A549 (cell line): Measurements from ENCODE around the gene ANK3. TPM values are rescaled to one million over a fixed set of nuclear protein-coding genes. Genes with fewer than 3 reads are reported as not detected.

Experiments used
- ATAC-seq, 2 experiments: fragments of 200-7000 bp in 1 of 2; fragments of >200 bp in 1 of 2; cut with Nextera tagmentation in 1 of 2; cut with Tn5 transposase in 1 of 2; 3 replicates each; pipeline versions ENCODE4 v1.8.0 to v1.9.1; 2018 to 2020; ENCODE audit warnings: mild to moderate bottlenecking in 1 of 2, moderate library complexity in 1 of 2
- CTCF ChIA-PET: fragments of 300-600 bp; sonication (Branson Sonifier 250); formaldehyde crosslinking; extraction: SDS; loops from one replicate; lab custom pipeline; 2021; ENCODE audit warnings: antibody characterized with exemption, inconsistent platforms; lab: Yijun Ruan, JAX
- POLR2A ChIA-PET: fragments of 350-600 bp; formaldehyde crosslinking; extraction: SDS; loops from one replicate; lab custom pipeline; 2021; ENCODE audit warnings: antibody characterized with exemption, inconsistent platforms; lab: Yijun Ruan, JAX
- DNase-seq, 2 experiments: peaks; one replicate each; pipeline versions ENCODE4 v3.0.0 to v3.0.0-alpha.2; 2011 to 2016; ENCODE audit warnings: low read depth in 1 of 2, low spot score in 1 of 2
- FAIRE-seq: peaks from 2 replicates; lab custom pipeline; 2011; peaks lifted over from hg19 to GRCh38; lab: Jason Lieb, UNC
- H3K27ac ChIP-seq, 2 experiments: fragments of >200 bp; sonication (Bioruptor Twin); formaldehyde crosslinking; 3 replicates each; pipeline ENCODE4 v1.5.1; 2016 to 2017
- H3K4me1 ChIP-seq: fragments of >200 bp; sonication (Bioruptor Twin); formaldehyde crosslinking; 3 replicates; pipeline ENCODE4 v1.6.1; 2016
- H3K4me2 ChIP-seq: fragments of >200 bp; sonication (Bioruptor Twin); formaldehyde crosslinking; 3 replicates; pipeline ENCODE4 v1.6.1; 2016
- H3K4me3 ChIP-seq: fragments of >200 bp; sonication (Bioruptor Twin); formaldehyde crosslinking; 3 replicates; pipeline ENCODE4 v1.5.1; 2016
- H3K9me3 ChIP-seq: fragments of >200 bp; sonication (Bioruptor Twin); formaldehyde crosslinking; 3 replicates; pipeline ENCODE4 v1.6.1; 2016
- CBX8 ChIP-seq: fragments of 200-600 bp; sonication (generic); IDR thresholded peaks from 2 replicates; pipeline ENCODE4 v1.6.1; 2016
- CHD2 ChIP-seq: fragments of 150-350 bp; IDR thresholded peaks from 2 replicates; pipeline ENCODE4 v1.6.1; 2014; ENCODE audit warnings: low read length; ENCODE audit not compliant: partially characterized antibody
- CHD4 ChIP-seq: fragments of 200-600 bp; sonication (generic); IDR thresholded peaks from 2 replicates; pipeline ENCODE4 v1.6.1; 2016; ENCODE audit warnings: antibody characterized with exemption, mild to moderate bottlenecking, borderline replicate concordance
- EHF ChIP-seq: fragments of 250-450 bp; sonication (Bioruptor Pico); IDR thresholded peaks from 2 replicates; pipeline ENCODE4 v1.5.0; 2020; ENCODE audit warnings: mild to moderate bottlenecking
- FOSB ChIP-seq: fragments of 250-450 bp; sonication (Bioruptor Pico); IDR thresholded peaks from 2 replicates; pipeline ENCODE4 v1.5.0; 2020; ENCODE audit warnings: mild to moderate bottlenecking, moderate library complexity
- GATA3 ChIP-seq: IDR thresholded peaks from 2 replicates; pipeline ENCODE4 v1.6.1; 2012; ENCODE audit warnings: borderline replicate concordance
- HDAC2 ChIP-seq: fragments of 200-600 bp; sonication (generic); IDR thresholded peaks from 2 replicates; pipeline ENCODE4 v1.6.1; 2016
- HEYL ChIP-seq: fragments of 250-450 bp; sonication (Bioruptor Pico); IDR thresholded peaks from 2 replicates; pipeline ENCODE4 v1.8.0; 2021; ENCODE audit warnings: mild to moderate bottlenecking, moderate library complexity
- HOXA7 ChIP-seq: fragments of 250-450 bp; sonication (Bioruptor Pico); IDR thresholded peaks from 2 replicates; pipeline ENCODE4 v1.5.0; 2020; ENCODE audit warnings: mild to moderate bottlenecking, moderate library complexity
- HOXB5 ChIP-seq: fragments of 250-450 bp; sonication (Bioruptor Pico); IDR thresholded peaks from 2 replicates; pipeline ENCODE4 v1.5.0; 2020; ENCODE audit warnings: mild to moderate bottlenecking, moderate library complexity
- MAFK ChIP-seq: fragments of 450-650 bp; IDR thresholded peaks from 2 replicates; pipeline ENCODE4 v1.6.1; 2014; ENCODE audit not compliant: partially characterized antibody
- MAX ChIP-seq: IDR thresholded peaks from 2 replicates; pipeline ENCODE4 v1.6.1; 2012
- MAZ ChIP-seq: fragments of 150-350 bp; IDR thresholded peaks from 2 replicates; pipeline ENCODE4 v1.6.1; 2014; ENCODE audit warnings: antibody characterized with exemption, low read depth, low read length, borderline replicate concordance
- NFE2L2 ChIP-seq: fragments of 150-350 bp; conservative IDR thresholded peaks from 2 replicates; pipeline ENCODE4 v1.6.1; 2014; ENCODE audit warnings: low read length
- PHF8 ChIP-seq: fragments of 200-600 bp; sonication (generic); IDR thresholded peaks from 2 replicates; pipeline ENCODE4 v1.6.1; 2016; ENCODE audit warnings: low read depth, mild to moderate bottlenecking, antibody characterized with exemption, moderate library complexity, borderline replicate concordance
- POLR2AphosphoS2 ChIP-seq: conservative IDR thresholded peaks from 2 replicates; pipeline ENCODE4 v1.6.1; 2012; ENCODE audit warnings: low read length, improper control_type of control experiment, inconsistent platforms
- RAD21 ChIP-seq, 2 experiments: fragments of >200 bp in 1 of 2; sonication (Bioruptor Twin) in 1 of 2; formaldehyde crosslinking in 1 of 2; IDR thresholded peaks in 1 of 2; conservative IDR thresholded peaks in 1 of 2; 2 replicates in 1 of 2; 3 replicates in 1 of 2; pipeline ENCODE4 v1.6.1; 2012 to 2018; ENCODE audit warnings: inconsistent platforms in 1 of 2
- RARB ChIP-seq: fragments of 250-450 bp; sonication (Bioruptor Pico); IDR thresholded peaks from 2 replicates; pipeline ENCODE4 v1.8.0; 2021; ENCODE audit warnings: mild to moderate bottlenecking, moderate library complexity
- REST ChIP-seq: fragments of 200-600 bp; sonication (generic); IDR thresholded peaks from 2 replicates; pipeline ENCODE4 v1.6.1; 2016; ENCODE audit warnings: antibody characterized with exemption, mild to moderate bottlenecking, moderate library complexity
- RFX5 ChIP-seq: fragments of 450-650 bp; IDR thresholded peaks from 2 replicates; pipeline ENCODE4 v1.7.1; 2014; ENCODE audit warnings: antibody characterized with exemption, mild to moderate bottlenecking, moderate library complexity
- SREBF2 ChIP-seq: fragments of 450-650 bp; IDR thresholded peaks from 2 replicates; pipeline ENCODE4 v1.6.1; 2014; ENCODE audit warnings: mild to moderate bottlenecking, moderate library complexity
- WGBS: methylation state at CpG from one replicate; pipeline ENCODE4 v1.1.6; 2017; ENCODE audit errors: missing lambda C conversion rate; 5-methylcytosine and 5-hydroxymethylcytosine counted together
- polyA plus RNA-seq, 4 experiments: library from polyadenylated mRNA; depleted of rRNA in 3 of 4; stranded (reverse); fragments of >200 nt; fragmentation: RNase III in 1 of 4; extraction: RNeasy Plus Mini Kit Qiagen cat#74134 plus additional on column Dnase treatment in 1 of 4; gene quantifications; 2 replicates in 3 of 4; 3 replicates in 1 of 4; pipeline ENCODE4 v1.2.3, GENCODE V29; 2011 to 2017
- TF ChIP-seq, protein P1 (sequence below): fragments of 250-450 bp; sonication (Bioruptor Pico); IDR thresholded peaks from 2 replicates; pipeline ENCODE4 v1.5.0; 2020; ENCODE audit warnings: low read depth, mild to moderate bottlenecking, moderate library complexity
- TF ChIP-seq, protein P2 (sequence below): fragments of >200 bp; sonication (Bioruptor Twin); formaldehyde crosslinking; IDR thresholded peaks from 3 replicates; pipeline ENCODE4 v1.5.1; 2016
- TF ChIP-seq, protein P3 (sequence below): fragments of >200 bp; sonication (Bioruptor Twin); formaldehyde crosslinking; IDR thresholded peaks from 3 replicates; pipeline ENCODE4 v1.6.1; 2016
- TF ChIP-seq, protein P4 (sequence below): fragments of 450-650 bp; IDR thresholded peaks from 2 replicates; pipeline ENCODE4 v1.6.1; 2014; ENCODE audit warnings: antibody characterized with exemption

Gene ANK3
- polyA plus RNA-seq, 2 of the 4 experiments (the other 2 are of a cell fraction): 0.56 to 5.4 TPM

DNA sequence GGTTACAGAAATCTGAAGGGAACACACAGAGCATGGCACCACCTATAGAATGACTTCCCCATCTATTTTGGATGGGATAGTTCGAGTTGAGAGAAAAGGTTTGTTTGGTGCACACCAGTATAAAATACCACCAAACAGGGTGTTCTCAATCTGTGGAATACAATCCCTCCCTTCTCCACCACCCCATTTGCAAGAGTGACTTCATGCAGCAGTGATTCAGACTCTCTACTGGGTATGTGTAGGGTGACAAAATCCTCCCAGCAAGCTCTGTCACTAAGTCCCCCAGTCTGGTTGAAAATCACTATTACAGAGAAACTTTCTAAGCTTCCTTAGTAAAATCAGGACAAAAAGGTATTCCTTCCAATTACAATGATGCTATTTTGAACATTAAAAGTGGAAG is 69.0 kb downstream of the ANK3 start:
- POLR2A ChIA-PET: no interaction called here

GRCh38 chr10:60316029-60316428 is 73.6 kb downstream of the ANK3 start:
- ChIA-PET POLR2A (no interaction called here), CTCF (interaction anchor here (1.8 kb wide), 1 partner anchor 20 kb away, joined by 6 read pairs; no protein-coding TSS in a partner anchor)
- ATAC-seq (no peak), DNase-seq (no peak), FAIRE-seq (no peak)
- H3K27ac ChIP-seq: no peak overlapping the region
- peaks cover 12% of the 10 kb centered on the region; the same call in 1 of the 3 replicates for H3K4me1 ChIP-seq
- H3K9me3 ChIP-seq: no peaks in the 10 kb centered on the region
- H3K4me3 ChIP-seq: no peak overlapping the region
- H3K4me2 ChIP-seq: no peak overlapping the region
- WGBS: 95% methylated on average over 1 of the region's 1 CpG
- TF ChIP-seq, protein P1, sequence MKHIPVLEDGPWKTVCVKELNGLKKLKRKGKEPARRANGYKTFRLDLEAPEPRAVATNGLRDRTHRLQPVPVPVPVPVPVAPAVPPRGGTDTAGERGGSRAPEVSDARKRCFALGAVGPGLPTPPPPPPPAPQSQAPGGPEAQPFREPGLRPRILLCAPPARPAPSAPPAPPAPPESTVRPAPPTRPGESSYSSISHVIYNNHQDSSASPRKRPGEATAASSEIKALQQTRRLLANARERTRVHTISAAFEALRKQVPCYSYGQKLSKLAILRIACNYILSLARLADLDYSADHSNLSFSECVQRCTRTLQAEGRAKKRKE (CRISPR knock-in tag): no peak

More for the DNA sequence above, 69.0 kb downstream of the ANK3 start:
- no peak overlapping the region for H3K4me3 ChIP-seq
- CTCF ChIA-PET: interaction anchor here (1.2 to 1.4 kb wide), 2 partner anchors 9 to 326 kb away, joined by 3 to 4 read pairs; no protein-coding TSS in a partner anchor
- FAIRE-seq (no peak), ATAC-seq (no peak), DNase-seq (no peak)
- no peaks in the 10 kb centered on the region for H3K9me3 ChIP-seq
- H3K27ac ChIP-seq: no peak overlapping the region
- no peak overlapping the region for H3K4me2 ChIP-seq
- no peaks in the 10 kb centered on the region for H3K4me1 ChIP-seq
- WGBS: 38% methylated on average over 1 of the region's 1 CpG
- TF ChIP-seq, protein P2, sequence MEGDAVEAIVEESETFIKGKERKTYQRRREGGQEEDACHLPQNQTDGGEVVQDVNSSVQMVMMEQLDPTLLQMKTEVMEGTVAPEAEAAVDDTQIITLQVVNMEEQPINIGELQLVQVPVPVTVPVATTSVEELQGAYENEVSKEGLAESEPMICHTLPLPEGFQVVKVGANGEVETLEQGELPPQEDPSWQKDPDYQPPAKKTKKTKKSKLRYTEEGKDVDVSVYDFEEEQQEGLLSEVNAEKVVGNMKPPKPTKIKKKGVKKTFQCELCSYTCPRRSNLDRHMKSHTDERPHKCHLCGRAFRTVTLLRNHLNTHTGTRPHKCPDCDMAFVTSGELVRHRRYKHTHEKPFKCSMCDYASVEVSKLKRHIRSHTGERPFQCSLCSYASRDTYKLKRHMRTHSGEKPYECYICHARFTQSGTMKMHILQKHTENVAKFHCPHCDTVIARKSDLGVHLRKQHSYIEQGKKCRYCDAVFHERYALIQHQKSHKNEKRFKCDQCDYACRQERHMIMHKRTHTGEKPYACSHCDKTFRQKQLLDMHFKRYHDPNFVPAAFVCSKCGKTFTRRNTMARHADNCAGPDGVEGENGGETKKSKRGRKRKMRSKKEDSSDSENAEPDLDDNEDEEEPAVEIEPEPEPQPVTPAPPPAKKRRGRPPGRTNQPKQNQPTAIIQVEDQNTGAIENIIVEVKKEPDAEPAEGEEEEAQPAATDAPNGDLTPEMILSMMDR: no peak
- TF ChIP-seq MAZ: no peak
- TF ChIP-seq REST: no peak
- TF ChIP-seq, protein P3, sequence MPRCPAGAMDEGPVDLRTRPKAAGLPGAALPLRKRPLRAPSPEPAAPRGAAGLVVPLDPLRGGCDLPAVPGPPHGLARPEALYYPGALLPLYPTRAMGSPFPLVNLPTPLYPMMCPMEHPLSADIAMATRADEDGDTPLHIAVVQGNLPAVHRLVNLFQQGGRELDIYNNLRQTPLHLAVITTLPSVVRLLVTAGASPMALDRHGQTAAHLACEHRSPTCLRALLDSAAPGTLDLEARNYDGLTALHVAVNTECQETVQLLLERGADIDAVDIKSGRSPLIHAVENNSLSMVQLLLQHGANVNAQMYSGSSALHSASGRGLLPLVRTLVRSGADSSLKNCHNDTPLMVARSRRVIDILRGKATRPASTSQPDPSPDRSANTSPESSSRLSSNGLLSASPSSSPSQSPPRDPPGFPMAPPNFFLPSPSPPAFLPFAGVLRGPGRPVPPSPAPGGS: no peak
- no peak for TF ChIP-seq GATA3
- TF ChIP-seq SREBF2: no peak
- no peak for TF ChIP-seq CBX8
- no peak for TF ChIP-seq CHD4
- TF ChIP-seq, protein P4, sequence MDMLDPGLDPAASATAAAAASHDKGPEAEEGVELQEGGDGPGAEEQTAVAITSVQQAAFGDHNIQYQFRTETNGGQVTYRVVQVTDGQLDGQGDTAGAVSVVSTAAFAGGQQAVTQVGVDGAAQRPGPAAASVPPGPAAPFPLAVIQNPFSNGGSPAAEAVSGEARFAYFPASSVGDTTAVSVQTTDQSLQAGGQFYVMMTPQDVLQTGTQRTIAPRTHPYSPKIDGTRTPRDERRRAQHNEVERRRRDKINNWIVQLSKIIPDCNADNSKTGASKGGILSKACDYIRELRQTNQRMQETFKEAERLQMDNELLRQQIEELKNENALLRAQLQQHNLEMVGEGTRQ: no peak
- TF ChIP-seq FOSB (CRISPR knock-in tag): no peak
- TF ChIP-seq, all 56 proteins: peak for 0

GRCh38 chr10:60315311-60315710 is 74.4 kb downstream of the ANK3 start:
- DNase-seq (no peak), FAIRE-seq (no peak), ATAC-seq (no peak)
- H3K4me3 ChIP-seq: no peak overlapping the region
- no peak overlapping the region for H3K4me2 ChIP-seq
- no peaks in the 10 kb centered on the region for H3K9me3 ChIP-seq
- POLR2A ChIA-PET: no interaction called here
- H3K27ac ChIP-seq: no peak overlapping the region
- CTCF ChIA-PET: interaction anchor here (1.8 kb wide), 1 partner anchor 20 kb away, joined by 6 read pairs; no protein-coding TSS in a partner anchor
- peaks cover 12% of the 10 kb centered on the region; the same call in 1 of the 3 replicates for H3K4me1 ChIP-seq
- 49% methylated on average over 2 of the region's 2 CpGs for WGBS
- TF ChIP-seq SREBF2 (no peak), PHF8 (no peak), HDAC2 (no peak), HOXA7 (CRISPR knock-in tag) (no peak), RAD21 (conservative IDR thresholded peaks at IDR 0.05 in 1 of 2, IDR thresholded peaks at IDR 0.05 in 1 of 2) (no peak), NFE2L2 (no peak), RARB (CRISPR knock-in tag) (no peak), MAFK (no peak), EHF (no peak), MAX (no peak), MAZ (no peak), RFX5 (no peak), POLR2AphosphoS2 (no peak), CHD2 (no peak), HOXB5 (CRISPR knock-in tag) (no peak), HEYL (CRISPR knock-in tag) (no peak)
